ENCODE results near the gene AGBL1.
"Not testable (repeated sequence)": the region's sequence is repeated elsewhere in the genome, so short reads cannot be mapped to it uniquely, and the experiment has no call there.

AGBL1 gene

GRCh38 chr15:86433983-86434382 lies 354.3 kb downstream of the AGBL1 start:
- H3K4me3 ChIP-seq (ENCODE audit: control insufficient read depth, low read depth, low read length), result no peak overlapping the region
- no peak for TF ChIP-seq CTCF (conservative IDR thresholded peaks at IDR 0.05; ENCODE audit: control insufficient read depth, insufficient read depth, low read depth, low read length)
- no peak for DNase-seq (ENCODE audit: low read depth)

GRCh38 chr15:86439614-86440013 lies 359.9 kb downstream of the AGBL1 start:
- DNase-seq (ENCODE audit: low read depth), result no peak
- no peak overlapping the region for H3K4me3 ChIP-seq (ENCODE audit: control insufficient read depth, low read depth, low read length)
- TF ChIP-seq CTCF (conservative IDR thresholded peaks at IDR 0.05; ENCODE audit: control insufficient read depth, insufficient read depth, low read depth, low read length), result no peak

- TF ChIP-seq CTCF (conservative IDR thresholded peaks at IDR 0.05; ENCODE audit: control insufficient read depth, insufficient read depth, low read depth, low read length), result no peak
- no peak for DNase-seq (ENCODE audit: low read depth)
- no peak overlapping the region for H3K4me3 ChIP-seq (ENCODE audit: control insufficient read depth, low read depth, low read length)
Observed at GRCh38 chr15:86444527-86444926, 364.9 kb downstream of the AGBL1 start.

- no peak overlapping the region for H3K4me3 ChIP-seq (ENCODE audit: control insufficient read depth, low read depth, low read length)
- TF ChIP-seq CTCF (conservative IDR thresholded peaks at IDR 0.05; ENCODE audit: control insufficient read depth, insufficient read depth, low read depth, low read length), result no peak
- no peak for DNase-seq (ENCODE audit: low read depth)
Observed at GRCh38 chr15:86445579-86446252, 366.0 kb downstream of the AGBL1 start.

- no peak for TF ChIP-seq CTCF (conservative IDR thresholded peaks at IDR 0.05; ENCODE audit: control insufficient read depth, insufficient read depth, low read depth, low read length)
- no peak for DNase-seq (ENCODE audit: low read depth)
- no peak overlapping the region for H3K4me3 ChIP-seq (ENCODE audit: control insufficient read depth, low read depth, low read length)
Observed at GRCh38 chr15:86446253-86446640, 366.6 kb downstream of the AGBL1 start.

- not testable (repeated sequence) for H3K4me3 ChIP-seq (ENCODE audit: control insufficient read depth, low read depth, low read length); DNase-seq (ENCODE audit: low read depth)
Observed at GRCh38 chr15:86465470-86466039, 385.9 kb downstream of the AGBL1 start.

GRCh38 chr15:86481720-86482119 lies 402.0 kb downstream of the AGBL1 start:
- DNase-seq (ENCODE audit: low read depth), result no peak
- no peak overlapping the region for H3K4me3 ChIP-seq (ENCODE audit: control insufficient read depth, low read depth, low read length)
- TF ChIP-seq CTCF (conservative IDR thresholded peaks at IDR 0.05; ENCODE audit: control insufficient read depth, insufficient read depth, low read depth, low read length), result no peak

Measured in fibroblast of mammary gland (primary cell).